Lung (tissue), 12 donors: Measurements from ENCODE around the gene FBRSL1. TPM values are rescaled to one million over a fixed set of nuclear protein-coding genes. Genes with fewer than 3 reads are reported as not detected.
A peak's percentile ranks its signal among the peaks of the same experiment; 100 is the strongest.

ENCODE experiments used
- ATAC-seq: fragments of 200-7000 bp; cut with Tn5 transposase; one replicate; pipeline ENCODE4 v1.9.1; 2020; ENCODE audit warnings: moderate number of reproducible peaks; ENCODE audit not compliant: insufficient read depth, low FRiP score
- DNase-seq, 3 donors: peaks; one replicate each; pipeline ENCODE4 v3.0.0-alpha.2; 2013 to 2017
- H3K27ac ChIP-seq, 2 donors: one replicate each; pipeline ENCODE4 v1.5.1; 2013; ENCODE audit warnings: mild to moderate bottlenecking in 2 of 2, moderate library complexity in 2 of 2, control low read depth in 1 of 2, inconsistent platforms in 1 of 2, low read depth in 1 of 2, low read length in 1 of 2
- H3K27me3 ChIP-seq, 3 donors: one replicate each; pipeline ENCODE4 v1.5.1; 2013; ENCODE audit warnings: low read length in 2 of 3; ENCODE audit not compliant: control insufficient read depth in 3 of 3, insufficient read depth in 3 of 3
- H3K36me3 ChIP-seq, 4 donors: one replicate each; pipeline ENCODE4 v1.5.1; 2013; ENCODE audit warnings: low read length in 4 of 4, mild to moderate bottlenecking in 1 of 4, moderate library complexity in 1 of 4; ENCODE audit not compliant: control insufficient read depth in 4 of 4, insufficient read depth in 4 of 4
- H3K4me1 ChIP-seq, 5 donors: one replicate each; pipeline ENCODE4 v1.5.1; 2013; ENCODE audit warnings: low read length in 5 of 5, mild to moderate bottlenecking in 2 of 5, moderate library complexity in 1 of 5; ENCODE audit not compliant: control insufficient read depth in 5 of 5, insufficient read depth in 5 of 5
- H3K4me3 ChIP-seq: one replicate; pipeline ENCODE4 v1.5.1; 2013; ENCODE audit warnings: mild to moderate bottlenecking, control low read depth, moderate library complexity
- H3K9ac ChIP-seq, 2 donors: one replicate each; pipeline ENCODE4 v1.5.1; 2013; ENCODE audit warnings: low read length in 2 of 2, control low read depth in 1 of 2; ENCODE audit not compliant: insufficient read depth in 1 of 2
- H3K9me3 ChIP-seq, 4 donors: one replicate each; pipeline ENCODE4 v1.5.1; 2013; ENCODE audit warnings: low read length in 3 of 4, mild to moderate bottlenecking in 1 of 4, moderate library complexity in 1 of 4; ENCODE audit not compliant: control insufficient read depth in 4 of 4, insufficient read depth in 3 of 4
- WGBS, 2 donors: extraction: QIAGEN DNeasy Blood & Tissue Kit; methylation state at CpG; one replicate each; pipeline ENCODE4 v1.1.7; 2013; 5-methylcytosine and 5-hydroxymethylcytosine counted together
- polyA plus RNA-seq, 2 donors: library from polyadenylated mRNA; stranded (reverse); fragments of 200-250 nt; gene quantifications; one replicate each; pipeline ENCODE4 v1.2.1, GENCODE V29; 2013
- total RNA-seq, 2 donors: library from RNA; depleted of rRNA in 1 of 2; stranded (reverse); fragments of >200 nt in 1 of 2; gene quantifications; one replicate each; pipeline ENCODE4 v1.2.1, GENCODE V29; 2014 to 2021
- TF ChIP-seq, protein P1 (sequence below): IDR thresholded peaks from 2 replicates; pipeline ENCODE4 v1.5.1; 2012; ENCODE audit warnings: mild to moderate bottlenecking; ENCODE audit errors: control extremely low read depth, extremely low read depth
- donor health status: control.
- donor health status: control.
- donor health status: Bipolar disorder and iron deficiency.
- donor health status: healthy.
- donor health status: DM: yes; HTN: yes; CAD: no.

Gene FBRSL1
- total and polyA plus RNA-seq, 4 donors = 10.6 to 56.9 (median 22.3) TPM

DNA sequence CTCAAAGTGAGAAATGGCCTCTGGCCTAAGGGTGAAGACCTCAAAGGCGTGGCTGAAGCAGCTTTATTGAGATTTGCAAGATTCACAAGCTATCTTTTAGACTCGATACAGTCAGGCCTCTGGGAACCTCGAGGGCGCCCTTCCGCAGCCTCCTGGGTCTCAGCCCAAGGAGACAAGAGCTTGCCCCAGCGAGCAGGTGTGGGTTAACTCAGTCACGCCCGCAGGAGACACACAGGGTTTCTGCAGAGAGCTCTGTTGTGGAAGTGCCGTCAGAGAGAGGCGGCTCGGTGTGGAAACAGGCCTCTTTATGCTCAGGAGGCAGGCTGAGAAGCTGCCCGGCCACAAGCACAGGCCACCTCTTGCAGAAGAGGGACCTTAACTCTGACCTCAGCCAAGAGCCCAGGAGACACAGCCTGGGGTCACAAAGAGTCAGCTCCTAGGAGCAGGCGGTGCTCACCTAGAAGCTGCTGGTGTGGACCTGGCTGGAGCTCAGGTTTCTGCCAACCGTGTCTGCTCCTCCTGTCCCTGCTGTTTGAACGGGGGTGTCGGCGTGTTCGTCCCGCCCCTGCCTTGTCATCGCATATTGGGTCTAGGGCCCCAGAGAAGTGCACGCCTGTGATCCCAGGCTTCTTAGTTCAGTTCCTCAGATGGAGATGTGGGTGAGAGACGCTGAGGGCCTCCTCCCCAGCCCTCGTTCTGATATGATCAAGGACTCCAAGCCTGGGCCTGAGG is 42.1 kb upstream of the FBRSL1 start:
- peaks cover 0 to 73% (median 18%) of the 10 kb centered on the region in 5 donors for H3K4me1 ChIP-seq
- TF ChIP-seq, protein P1, sequence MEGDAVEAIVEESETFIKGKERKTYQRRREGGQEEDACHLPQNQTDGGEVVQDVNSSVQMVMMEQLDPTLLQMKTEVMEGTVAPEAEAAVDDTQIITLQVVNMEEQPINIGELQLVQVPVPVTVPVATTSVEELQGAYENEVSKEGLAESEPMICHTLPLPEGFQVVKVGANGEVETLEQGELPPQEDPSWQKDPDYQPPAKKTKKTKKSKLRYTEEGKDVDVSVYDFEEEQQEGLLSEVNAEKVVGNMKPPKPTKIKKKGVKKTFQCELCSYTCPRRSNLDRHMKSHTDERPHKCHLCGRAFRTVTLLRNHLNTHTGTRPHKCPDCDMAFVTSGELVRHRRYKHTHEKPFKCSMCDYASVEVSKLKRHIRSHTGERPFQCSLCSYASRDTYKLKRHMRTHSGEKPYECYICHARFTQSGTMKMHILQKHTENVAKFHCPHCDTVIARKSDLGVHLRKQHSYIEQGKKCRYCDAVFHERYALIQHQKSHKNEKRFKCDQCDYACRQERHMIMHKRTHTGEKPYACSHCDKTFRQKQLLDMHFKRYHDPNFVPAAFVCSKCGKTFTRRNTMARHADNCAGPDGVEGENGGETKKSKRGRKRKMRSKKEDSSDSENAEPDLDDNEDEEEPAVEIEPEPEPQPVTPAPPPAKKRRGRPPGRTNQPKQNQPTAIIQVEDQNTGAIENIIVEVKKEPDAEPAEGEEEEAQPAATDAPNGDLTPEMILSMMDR = no peak
- WGBS, 2 donors = 82 to 88% methylated on average over 23 of the region's 23 CpGs
- H3K27ac ChIP-seq = no peak overlapping the region
- H3K9ac ChIP-seq = no peak overlapping the region
- no peak for DNase-seq
- H3K9me3 ChIP-seq = no peaks in the 10 kb centered on the region
- H3K4me3 ChIP-seq = no peak overlapping the region
- no peak for ATAC-seq
- H3K36me3 ChIP-seq = no peaks in the 10 kb centered on the region
- H3K27me3 ChIP-seq = no peaks in the 10 kb centered on the region

DNA sequence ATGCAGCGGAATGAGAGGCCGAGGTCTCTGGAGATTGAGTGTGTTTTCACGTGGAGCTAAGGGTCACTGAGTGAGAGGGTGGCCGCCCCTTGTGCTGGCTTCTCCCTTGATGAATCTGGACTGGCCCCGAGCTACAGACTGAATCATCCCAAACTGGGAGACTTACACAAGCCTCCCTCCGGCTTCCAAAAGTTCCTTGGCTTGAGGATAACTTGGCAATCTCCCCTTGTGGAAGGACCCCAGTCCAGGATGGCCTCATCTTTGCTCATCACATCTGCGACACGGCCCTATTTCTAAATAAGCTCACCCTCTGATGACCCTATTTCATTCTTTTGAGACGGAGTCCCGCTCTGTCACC is 41.5 kb upstream of the FBRSL1 start:
- DNase-seq = peak in 1 of 3 donors; percentile 63
- Histone ChIP-seq H3K27ac (no peak overlapping the region), H3K4me1 (peaks cover 0 to 78% (median 20%) of the 10 kb centered on the region in 5 donors), H3K4me3 (no peak overlapping the region), H3K9ac (no peak overlapping the region), H3K9me3 (no peaks in the 10 kb centered on the region), H3K36me3 (no peaks in the 10 kb centered on the region), H3K27me3 (no peaks in the 10 kb centered on the region)
- TF ChIP-seq, protein P1 = no peak
- ATAC-seq = no peak
- WGBS, 2 donors = 79 to 89% methylated on average over 10 of the region's 10 CpGs

DNA sequence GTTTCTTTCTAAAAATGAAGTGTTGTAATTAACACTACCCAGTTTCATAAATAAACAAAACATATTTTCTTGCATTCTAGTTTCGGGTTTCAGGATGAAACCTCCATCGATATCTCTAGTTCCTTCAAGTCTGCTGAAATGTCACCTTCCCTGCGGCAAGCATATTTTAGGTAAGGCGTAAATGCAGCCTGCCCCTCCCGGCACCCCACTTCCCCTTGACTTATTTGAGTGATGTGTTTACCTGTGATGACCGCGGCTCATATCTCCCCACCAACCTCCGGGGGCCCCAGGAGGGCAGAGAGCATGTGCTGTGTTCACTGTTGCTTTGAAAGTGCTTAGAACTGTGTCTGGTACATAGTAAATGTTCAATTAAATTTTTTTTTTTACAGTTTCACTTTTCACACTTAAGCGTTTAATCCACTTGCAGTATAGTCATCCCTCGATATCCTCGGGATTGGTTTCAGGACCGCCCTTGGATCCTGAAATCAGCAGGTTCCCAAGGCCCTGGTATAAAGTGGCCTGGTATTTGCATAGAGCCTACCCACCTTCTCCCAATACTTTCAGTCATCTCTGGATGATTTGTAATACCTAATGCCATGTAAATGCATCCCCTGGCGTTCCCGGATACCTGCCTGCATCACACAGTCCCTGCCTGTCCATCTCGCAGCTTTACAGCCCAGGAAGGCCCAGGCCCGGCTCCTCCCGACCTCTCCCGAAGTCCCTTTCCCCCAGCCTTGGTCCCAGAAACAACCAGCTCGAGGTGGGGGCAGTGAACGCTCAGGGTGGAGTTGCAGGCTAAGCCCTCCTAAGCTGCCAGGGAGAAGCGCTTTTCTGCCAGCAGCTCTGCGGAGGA is 40.2 kb upstream of the FBRSL1 start:
- DNase-seq = no peak
- Histone ChIP-seq H3K4me3 (no peak overlapping the region), H3K9me3 (no peaks in the 10 kb centered on the region), H3K9ac (no peak overlapping the region), H3K36me3 (no peaks in the 10 kb centered on the region), H3K27me3 (no peaks in the 10 kb centered on the region), H3K27ac (no peak overlapping the region), H3K4me1 (peaks cover 0 to 82% (median 16%) of the 10 kb centered on the region in 5 donors)
- ATAC-seq = no peak
- WGBS, 2 donors = 63 to 76% methylated on average over 22 of the region's 22 CpGs
- TF ChIP-seq, protein P1 = no peak
